Right renal cortex interstitium (tissue), 3 donors: Measurements from ENCODE around the gene PEAK1. TPM values are rescaled to one million over a fixed set of nuclear protein-coding genes. Genes with fewer than 3 reads are reported as not detected.
"Not testable (repeated sequence)": the region's sequence is repeated elsewhere in the genome, so short reads cannot be mapped to it uniquely, and the experiment has no call there.

Source experiments
- DNase-seq, 3 donors: peaks; one replicate each; pipeline ENCODE4 v3.0.0-alpha.2; 2013; ENCODE audit warnings: low read depth in 3 of 3, low spot score in 2 of 3
- polyA plus RNA-seq, 3 donors: library from polyadenylated mRNA; unstranded; fragments of 120-200 nt; gene quantifications; one replicate each; pipeline ENCODE4 v1.2.1, GENCODE V29; 2013; ENCODE audit not compliant: insufficient read length in 3 of 3

The PEAK1 gene
- polyA plus RNA-seq, 3 donors = 25.9 to 29.8 (median 28.8) TPM

- DNase-seq = not testable (repeated sequence)
Measured at GRCh38 chr15:77184352-77184751, 235.6 kb downstream of the PEAK1 start.

DNA sequence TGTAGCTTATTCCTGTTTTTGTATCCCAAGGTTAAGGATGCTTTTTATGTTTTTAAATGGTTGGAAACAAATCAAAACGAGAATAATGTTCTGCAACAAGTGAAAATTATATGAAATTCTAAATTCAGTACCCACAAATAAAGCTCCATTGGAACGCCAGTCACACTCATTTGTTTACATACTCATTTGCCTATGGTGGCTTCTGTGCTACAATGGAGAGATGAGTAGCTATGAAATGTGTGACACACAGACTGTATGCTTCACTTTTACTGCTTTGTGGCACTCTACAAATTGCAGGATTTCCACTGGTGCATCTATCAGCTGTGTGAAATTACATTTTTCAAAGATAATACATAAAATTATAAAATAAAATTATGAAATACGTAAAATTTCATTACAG, 236.8 kb downstream of the PEAK1 start:
- no peak for DNase-seq

- DNase-seq = no peak
Measured at GRCh38 chr15:77181305-77182074, 238.4 kb downstream of the PEAK1 start.

DNA sequence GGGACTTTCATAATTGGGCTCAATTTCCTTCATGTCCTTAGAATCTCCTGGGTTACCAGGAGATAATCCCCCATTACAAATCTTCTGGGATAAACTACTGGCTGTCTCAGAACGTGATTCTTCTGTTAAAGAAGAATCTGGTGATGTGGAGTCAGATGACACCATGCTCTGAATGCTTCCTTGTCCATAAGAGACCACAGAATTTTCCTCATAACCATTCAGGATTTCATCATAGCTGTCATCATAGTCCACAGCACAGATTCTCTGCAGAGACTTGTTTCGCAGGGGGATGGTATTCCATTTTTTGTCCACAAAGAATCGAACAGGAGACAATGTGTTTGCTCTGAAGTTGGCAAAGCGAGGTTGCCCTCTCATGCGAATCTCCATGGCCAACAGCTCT, 239.1 kb downstream of the PEAK1 start:
- DNase-seq = no peak

DNA sequence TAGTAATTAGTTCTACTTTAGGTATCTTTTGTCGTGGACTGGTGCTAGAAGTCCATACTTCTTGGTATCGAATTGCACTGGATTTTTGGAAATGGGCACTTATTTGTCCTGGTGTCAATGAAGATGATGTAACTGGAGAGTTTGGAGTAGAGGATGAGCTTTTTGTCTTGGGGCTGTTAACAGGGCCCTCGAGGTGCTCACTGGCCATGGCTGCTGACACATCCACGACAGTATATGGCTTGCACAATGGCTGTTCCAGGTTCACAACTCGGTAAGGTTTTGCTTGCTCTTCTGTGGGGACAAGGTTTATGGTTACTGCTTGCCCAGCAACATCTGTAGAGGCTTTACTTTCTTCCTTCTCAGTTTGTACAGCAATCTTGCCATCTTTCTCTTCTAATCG, 239.6 kb downstream of the PEAK1 start:
- DNase-seq = no peak

GRCh38 chr15:77179541-77179998, 240.3 kb downstream of the PEAK1 start:
- no peak for DNase-seq

GRCh38 chr15:77178411-77178810, 241.5 kb downstream of the PEAK1 start:
- no peak for DNase-seq

DNA sequence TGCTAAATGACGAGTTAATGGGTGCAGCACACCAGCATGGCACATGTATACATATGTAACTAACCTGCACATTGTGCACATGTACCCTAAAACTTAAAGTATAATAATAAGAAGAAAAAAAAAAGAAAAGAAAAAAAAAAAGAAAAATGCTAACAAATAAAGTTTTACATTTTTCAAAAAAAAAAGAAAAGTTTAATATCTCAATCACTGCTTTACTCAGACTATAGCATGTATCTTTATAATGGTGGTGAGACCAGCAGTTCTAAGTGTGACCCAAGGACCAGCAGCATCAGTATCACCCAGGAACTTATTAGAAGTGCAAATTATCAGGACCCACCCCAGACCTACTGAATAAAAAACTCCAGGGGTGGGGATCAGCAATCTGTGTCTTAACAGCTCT, 243.8 kb downstream of the PEAK1 start:
- not testable (repeated sequence) for DNase-seq

DNA sequence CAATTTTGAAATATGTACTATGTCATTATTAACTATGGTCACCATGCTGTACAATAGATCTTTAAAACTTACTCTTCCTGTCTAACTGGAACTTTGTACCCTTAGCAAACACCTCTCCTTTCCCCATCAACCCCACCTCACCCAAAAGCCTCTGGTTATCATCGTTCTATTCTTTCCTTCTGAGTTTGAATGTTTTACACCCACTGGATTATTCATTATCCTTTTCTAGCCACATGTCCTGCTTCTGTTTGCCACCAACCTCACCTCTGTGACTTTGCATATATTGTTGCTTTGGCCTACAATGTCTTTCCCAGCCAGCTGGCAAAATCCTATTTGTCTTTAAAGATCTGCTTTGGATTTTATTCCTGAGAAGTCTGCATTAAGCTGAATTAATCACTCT, 246.4 kb downstream of the PEAK1 start:
- no peak for DNase-seq

DNA sequence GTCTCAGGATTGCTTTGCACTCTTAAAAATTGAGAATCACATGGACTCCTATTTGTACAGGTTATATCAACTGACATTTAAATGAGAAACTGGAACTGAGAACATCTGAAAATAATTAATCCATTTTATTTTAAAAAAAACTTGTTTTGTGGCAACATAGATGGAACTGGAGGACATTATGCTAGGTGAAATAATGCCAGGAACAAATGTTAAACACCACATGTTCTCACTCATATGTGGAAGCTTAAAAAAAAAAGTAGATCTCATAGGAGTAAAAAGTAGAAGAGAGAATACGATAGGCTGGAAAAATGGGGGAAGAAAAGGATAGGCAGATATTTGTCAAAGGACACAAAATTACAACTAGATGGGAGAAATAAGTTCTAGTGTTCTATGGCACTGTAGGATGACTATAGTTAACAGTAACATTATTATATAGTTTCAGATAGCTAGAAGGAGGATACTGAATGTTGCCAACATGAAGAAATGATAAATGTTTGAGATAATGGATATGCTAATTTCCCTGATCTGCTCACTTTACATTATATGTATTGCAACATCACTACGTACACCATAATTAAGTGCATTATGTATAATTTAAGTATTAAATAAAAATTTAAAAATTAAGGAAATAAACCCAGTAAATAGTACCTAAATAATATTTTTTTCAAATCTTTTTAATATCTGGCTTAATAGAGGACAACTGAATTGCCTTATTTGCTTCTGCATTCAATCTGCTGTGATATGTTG, 248.5 kb downstream of the PEAK1 start:
- no peak for DNase-seq

DNA sequence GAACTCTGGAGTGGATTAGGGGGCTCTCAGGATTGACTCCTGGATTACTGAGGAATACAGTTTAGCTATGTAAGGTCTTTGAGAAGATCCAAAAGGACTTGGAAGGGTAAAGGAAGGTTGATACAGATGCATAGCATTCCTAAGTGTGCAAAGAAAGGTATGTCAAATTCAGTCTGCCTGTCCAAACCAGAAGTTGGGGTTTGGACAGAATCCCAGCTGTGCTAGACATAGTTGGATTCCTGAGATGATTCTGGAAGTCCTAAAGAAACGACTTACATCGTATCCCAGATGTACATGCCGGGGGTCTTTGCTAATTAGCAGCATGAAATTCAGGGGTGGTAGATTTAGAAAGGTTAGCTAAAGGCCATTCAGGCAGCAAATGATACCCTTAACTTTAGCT, 251.3 kb downstream of the PEAK1 start:
- no peak for DNase-seq

- DNase-seq = no peak
Measured at GRCh38 chr15:77168141-77168540, 251.8 kb downstream of the PEAK1 start.

- no peak for DNase-seq
Measured at GRCh38 chr15:77167406-77167805, 252.5 kb downstream of the PEAK1 start.

DNA sequence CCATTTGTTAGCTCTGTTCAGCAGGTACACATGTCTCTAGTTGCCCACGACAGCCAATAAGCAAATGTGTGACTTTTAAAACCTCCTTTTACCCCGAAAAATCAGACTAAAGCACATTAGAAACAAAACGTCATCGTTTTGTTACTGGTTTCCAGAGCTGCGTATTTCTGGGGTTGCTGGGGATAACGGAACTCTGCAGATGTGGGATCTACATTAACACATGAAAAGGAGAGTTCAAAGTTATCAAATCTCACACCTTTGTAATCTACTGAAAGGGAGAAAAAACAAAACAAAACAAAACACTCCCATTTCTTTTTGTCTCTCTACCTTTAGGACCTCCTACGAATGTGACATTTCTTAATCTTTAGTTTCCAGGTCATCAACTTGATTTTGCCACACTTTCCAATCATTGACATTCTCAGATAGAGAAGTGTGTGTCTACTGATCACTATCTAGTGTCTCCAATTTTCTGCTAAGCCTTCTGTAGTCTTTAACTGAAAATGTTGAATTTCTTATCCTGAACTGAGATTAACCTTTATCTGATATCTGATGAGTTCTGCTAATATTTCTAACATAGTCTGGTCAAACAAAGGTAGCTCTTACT, 256.0 kb downstream of the PEAK1 start:
- no peak for DNase-seq

DNA sequence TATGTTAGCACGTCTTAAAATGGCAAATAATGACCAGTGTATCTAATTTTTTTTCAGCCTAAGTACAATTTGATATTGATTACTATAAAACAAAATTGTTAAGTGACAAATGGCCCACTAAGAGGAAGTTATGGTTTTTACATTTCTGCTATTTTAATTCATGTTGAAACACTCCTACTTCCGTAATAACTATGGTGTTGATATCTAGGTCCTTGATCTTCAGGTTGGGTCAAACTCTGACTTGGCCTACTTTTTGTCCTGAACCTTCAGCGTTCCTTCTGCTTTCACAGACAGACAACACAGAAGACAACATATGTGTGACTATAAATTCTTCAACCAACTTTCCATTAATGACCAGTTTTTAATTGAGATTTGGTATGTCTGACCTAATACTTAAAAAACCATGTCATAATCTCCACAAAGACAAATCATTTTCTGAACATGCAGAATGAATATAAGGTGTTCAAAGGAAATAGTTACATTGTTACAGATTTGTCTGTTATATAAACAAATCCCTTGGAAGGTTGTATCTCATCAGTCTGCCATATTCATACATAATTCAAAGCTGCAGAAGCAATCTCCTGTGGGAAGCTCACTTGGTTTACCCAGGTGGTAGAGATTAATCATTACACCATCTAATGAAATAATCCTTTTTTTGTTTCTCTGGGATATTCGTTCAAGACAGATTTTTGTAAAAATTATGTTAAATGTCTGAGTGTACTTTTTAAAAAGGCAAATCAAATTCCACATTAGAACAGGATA, 256.9 kb downstream of the PEAK1 start:
- DNase-seq = no peak

DNA sequence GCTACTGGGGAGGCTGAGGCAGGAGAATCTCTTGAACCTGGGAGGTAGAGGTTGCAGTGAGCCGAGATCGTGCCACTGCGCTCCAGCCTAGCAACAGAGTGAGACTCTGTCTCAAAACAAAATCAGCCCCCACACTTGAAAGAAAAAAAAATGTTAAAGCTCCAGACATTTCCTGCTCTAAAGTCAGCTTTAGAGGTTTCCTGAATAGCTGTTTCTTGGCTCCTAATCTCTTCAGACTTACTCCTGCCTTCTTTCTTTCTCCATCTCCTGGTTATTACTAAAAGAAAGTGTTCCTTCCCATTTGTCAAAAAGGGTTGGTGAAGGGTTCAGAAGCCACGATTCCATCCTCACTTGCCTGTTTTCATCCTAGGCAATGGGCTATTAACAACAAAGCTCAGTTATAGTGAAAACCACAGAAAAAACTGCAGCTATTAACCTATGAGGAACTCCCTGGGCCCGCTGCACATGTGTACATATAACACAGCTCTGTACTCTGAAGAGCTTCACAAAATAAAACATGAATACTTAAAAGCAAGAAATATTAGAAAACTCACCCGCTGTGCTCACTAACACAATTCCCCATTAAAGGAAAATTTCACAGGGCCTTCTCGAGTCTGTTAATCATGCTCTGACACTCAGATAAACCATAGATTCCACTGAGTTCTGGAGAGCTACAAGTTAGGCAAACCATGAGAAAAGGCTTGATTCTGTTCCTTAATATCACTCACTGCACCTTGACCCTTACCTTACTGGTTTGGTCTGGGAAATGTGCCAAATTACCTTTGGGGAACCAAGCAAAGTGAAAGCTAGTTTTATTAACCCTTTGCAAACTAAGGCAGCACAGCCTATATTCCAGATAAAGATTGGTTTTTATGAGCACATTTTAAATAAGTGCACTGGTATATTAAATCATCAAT, 259.1 kb downstream of the PEAK1 start:
- peak in 2 of 3 donors; percentile 16 to 27 for DNase-seq

DNA sequence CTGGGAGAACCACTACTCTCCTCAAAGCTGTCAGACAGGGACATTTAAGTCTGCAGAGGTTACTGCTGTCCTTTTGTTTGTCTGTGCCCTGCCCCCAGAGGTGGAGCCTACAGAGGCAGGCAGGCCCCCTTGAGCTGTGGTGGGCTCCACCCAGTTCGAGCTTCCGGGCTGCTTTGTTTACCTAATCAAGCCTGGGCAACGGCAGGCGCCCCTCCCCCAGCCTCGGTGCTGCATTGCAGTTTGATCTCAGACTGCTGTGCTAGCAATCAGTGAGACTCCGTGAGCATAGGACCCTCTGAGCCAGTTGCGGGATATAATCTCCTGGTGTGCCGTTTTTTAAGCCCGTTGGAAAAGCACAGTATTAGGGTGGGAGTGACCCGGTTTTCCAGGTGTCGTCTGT, 263.9 kb downstream of the PEAK1 start:
- not testable (repeated sequence) for DNase-seq

DNA sequence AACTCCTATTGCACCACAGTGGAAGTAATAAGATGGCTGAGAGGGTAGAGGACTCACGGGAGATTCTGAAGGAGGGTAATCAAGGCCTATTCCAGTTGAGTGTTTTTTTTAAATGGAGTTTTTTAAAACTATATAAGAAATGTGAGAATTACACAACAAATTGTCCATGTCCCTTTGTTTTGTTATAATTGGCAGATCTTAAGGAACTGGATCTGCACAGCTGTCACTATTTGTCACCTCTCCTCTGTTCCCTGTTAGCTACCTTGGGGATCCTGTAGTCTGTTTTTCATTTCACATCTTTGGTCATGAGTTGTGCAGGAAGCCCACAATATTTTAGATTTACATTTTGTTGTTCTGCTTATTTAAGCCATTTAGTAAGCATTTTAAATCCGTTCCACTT, 271.7 kb downstream of the PEAK1 start:
- no peak for DNase-seq

DNA sequence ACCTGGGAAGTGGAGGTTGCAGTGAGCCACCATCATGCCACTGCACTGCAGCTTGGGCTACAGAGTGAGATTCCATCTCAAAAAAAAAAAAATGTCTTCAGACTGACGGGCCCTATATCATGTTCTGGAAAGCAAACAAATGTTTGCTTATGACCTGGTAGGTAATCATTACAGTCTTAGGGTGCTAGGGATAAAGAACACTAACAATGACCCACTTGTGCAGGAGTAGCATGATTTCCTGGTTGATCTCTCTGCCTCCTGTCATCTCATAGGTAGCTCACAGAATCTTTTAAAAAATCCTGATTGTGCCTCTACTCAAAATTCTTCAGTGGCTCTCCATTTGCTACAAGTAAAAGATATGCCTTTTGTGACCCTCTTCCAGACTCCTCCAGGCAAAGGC, 274.5 kb downstream of the PEAK1 start:
- DNase-seq = no peak
